GM12875 (cell line): ENCODE data around the gene SKA2.

Experiments used
- H3K4me3 ChIP-seq: one replicate; pipeline ENCODE4 v1.5.1; 2011; ENCODE audit warnings: low read depth, low read length, control low read depth
- CTCF ChIP-seq: IDR thresholded peaks from 2 replicates; pipeline ENCODE4 v1.5.1; 2011; ENCODE audit warnings: low read depth, mild to moderate bottlenecking, control low read depth, inconsistent platforms, low read length, moderate library complexity, borderline replicate concordance; ENCODE audit not compliant: insufficient read depth

SKA2 gene

GRCh38 chr17:59110973-59111372 lies 44.0 kb downstream of the SKA2 start:
- H3K4me3 ChIP-seq = no peak overlapping the region
- no peak for TF ChIP-seq CTCF

GRCh38 chr17:59108400-59109102 lies 46.4 kb downstream of the SKA2 start:
- TF ChIP-seq CTCF = no peak
- no peak overlapping the region for H3K4me3 ChIP-seq

GRCh38 chr17:59107306-59107670 lies 47.7 kb downstream of the SKA2 start:
- TF ChIP-seq CTCF = no peak
- peak overlapping the region; percentile 55 for H3K4me3 ChIP-seq

GRCh38 chr17:59106463-59107305 lies 48.3 kb downstream of the SKA2 start, which contains the start of gene TRIM37:
Gene TRIM37, minus strand, starts transcription at chr17:59106880. Its CDS starts 419 bp downstream, at chr17:59106461.
- peak within 1 kb of the TSS; percentile 71 for H3K4me3 ChIP-seq
- no peak for TF ChIP-seq CTCF

GRCh38 chr17:59105852-59106462 lies 49.0 kb downstream of the SKA2 start:
- TF ChIP-seq CTCF = no peak
- H3K4me3 ChIP-seq = peak overlapping the region; percentile 71

GRCh38 chr17:59101178-59101577 lies 53.8 kb downstream of the SKA2 start:
- no peak overlapping the region for H3K4me3 ChIP-seq
- no peak for TF ChIP-seq CTCF
